IMR-90 (cell line): ENCODE results near the gene LIMS2.

Experiments
- BHLHE40 ChIP-seq: fragments of 150-350 bp; IDR thresholded peaks from 2 replicates; pipeline ENCODE4 v1.6.1; 2016; ENCODE audit warnings: mild to moderate bottlenecking, low read depth, low read length
- CEBPB ChIP-seq: IDR thresholded peaks from 2 replicates; pipeline ENCODE4 v1.6.1; 2012; ENCODE audit warnings: low read depth, low read length, improper control_type of control experiment
- CHD1 ChIP-seq: IDR thresholded peaks from 2 replicates; pipeline ENCODE4 v1.6.1; 2012; ENCODE audit warnings: low read depth, low read length, improper control_type of control experiment
- CTCF ChIP-seq: conservative IDR thresholded peaks from 2 replicates; pipeline ENCODE4 v1.5.1; 2012; ENCODE audit warnings: mild to moderate bottlenecking, low read depth, low read length, improper control_type of control experiment
- ELK1 ChIP-seq: fragments of 150-350 bp; IDR thresholded peaks from 2 replicates; pipeline ENCODE4 v1.6.1; 2016; ENCODE audit warnings: low read depth, mild to moderate bottlenecking, low read length, moderate library complexity, borderline replicate concordance
- FOS ChIP-seq: fragments of 150-350 bp; IDR thresholded peaks from 2 replicates; pipeline ENCODE4 v1.6.1; 2016; ENCODE audit warnings: low read depth, low read length
- POLR2A ChIP-seq: IDR thresholded peaks from 2 replicates; pipeline ENCODE4 v1.6.1; 2012; ENCODE audit warnings: mild to moderate bottlenecking, low read depth, low read length
- RAD21 ChIP-seq: IDR thresholded peaks from 2 replicates; pipeline ENCODE4 v1.6.1; 2012; ENCODE audit warnings: low read length, improper control_type of control experiment
- RCOR1 ChIP-seq: IDR thresholded peaks from 2 replicates; pipeline ENCODE4 v1.6.1; 2012; ENCODE audit warnings: mild to moderate bottlenecking, low read length, improper control_type of control experiment; ENCODE audit not compliant: insufficient replicate concordance
- RFX5 ChIP-seq: IDR thresholded peaks from 2 replicates; pipeline ENCODE4 v1.8.0; 2012; ENCODE audit warnings: low read depth, mild to moderate bottlenecking, low read length, moderate library complexity
- SMC3 ChIP-seq: fragments of 150-350 bp; IDR thresholded peaks from 2 replicates; pipeline ENCODE4 v1.6.1; 2016; ENCODE audit warnings: low read depth, mild to moderate bottlenecking, antibody characterized with exemption, low read length, moderate library complexity
- USF2 ChIP-seq: fragments of 150-350 bp; IDR thresholded peaks from 2 replicates; pipeline ENCODE4 v1.6.1; 2017; ENCODE audit warnings: mild to moderate bottlenecking, antibody characterized with exemption, low read length, low read depth

- TF ChIP-seq SMC3, result no peak
- TF ChIP-seq CTCF, result no peak
- TF ChIP-seq POLR2A, result no peak
- TF ChIP-seq RFX5, result no peak
- no peak for TF ChIP-seq RCOR1
- TF ChIP-seq CEBPB, result no peak
- TF ChIP-seq BHLHE40, result no peak
- TF ChIP-seq FOS, result no peak
- no peak for TF ChIP-seq ELK1
- no peak for TF ChIP-seq CHD1
- no peak for TF ChIP-seq RAD21
- TF ChIP-seq USF2, result no peak
Measured at GRCh38 chr2:127634626-127635379, 40.5 kb downstream of the LIMS2 start.
